ENCODE measurements around the gene ZBTB48.
A peak's percentile ranks its signal among the peaks of the same experiment; 100 is the strongest.
"Not testable (repeated sequence)": the region's sequence is repeated elsewhere in the genome, so short reads cannot be mapped to it uniquely, and the experiment has no call there.

ZBTB48 gene

DNA sequence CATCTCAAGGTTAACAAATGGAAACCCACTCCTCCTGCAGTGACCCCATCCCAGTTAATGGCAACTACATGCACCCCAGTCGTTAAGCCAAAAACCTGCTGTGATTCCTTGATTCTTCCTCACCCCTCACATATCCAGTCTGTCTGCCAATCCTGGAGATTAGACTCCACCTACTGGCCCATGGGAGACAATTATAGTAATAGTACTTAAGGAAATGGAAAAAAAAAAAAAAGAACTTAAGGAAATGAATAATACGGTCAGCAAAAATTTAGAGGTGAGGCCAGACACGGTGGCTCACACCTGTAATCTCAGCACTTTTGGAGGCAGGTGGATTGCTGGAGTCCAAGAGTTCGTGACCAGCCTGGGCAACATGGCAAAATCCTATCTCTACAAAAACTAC lies 32.5 kb upstream of the ZBTB48 start:
- WGBS, 2 experiments (ENCODE audit: insufficient coverage in 2 of 2), result 92 to 98% methylated on average over 2 to 4 of the region's 4 CpGs
- H3K4me3 ChIP-seq (ENCODE audit: extremely low read depth, insufficient read depth, low read length, poor library complexity, severe bottlenecking), result no peak overlapping the region
- peaks cover 65% of the 10 kb centered on the region for H3K36me3 ChIP-seq (ENCODE audit: control insufficient read depth, insufficient read depth, low read length)
- peaks cover 15% of the 10 kb centered on the region for H3K4me1 ChIP-seq (ENCODE audit: control insufficient read depth, insufficient read depth, low read length, poor library complexity, severe bottlenecking)
- H3K9me3 ChIP-seq (ENCODE audit: control insufficient read depth, low read length), result no peaks in the 10 kb centered on the region
- no peak overlapping the region for H3K27ac ChIP-seq (ENCODE audit: low read depth, low read length, severe bottlenecking)

- peak within 1 kb of the TSS; percentile 100 for H3K4me3 ChIP-seq (ENCODE audit: extremely low read depth, insufficient read depth, low read length, poor library complexity, severe bottlenecking)
- H3K27ac ChIP-seq (ENCODE audit: low read depth, low read length, severe bottlenecking), result peak within 1 kb of the TSS; percentile 29
- no peaks in the 10 kb centered on the region for H3K9me3 ChIP-seq (ENCODE audit: control insufficient read depth, low read length)
- H3K36me3 ChIP-seq (ENCODE audit: control insufficient read depth, insufficient read depth, low read length), result peaks cover 18% of the 10 kb centered on the region
- peaks cover 7% of the 10 kb centered on the region for H3K4me1 ChIP-seq (ENCODE audit: control insufficient read depth, insufficient read depth, low read length, poor library complexity, severe bottlenecking)
- 4% methylated on average over 75 to 76 of the region's 87 CpGs for WGBS, 2 experiments (ENCODE audit: insufficient coverage in 2 of 2)
These were observed 25.5 kb upstream of the ZBTB48 start, which contains the start of gene NOL9 for GRCh38 chr1:6554031-6554906. NOL9 (minus strand) TSS chr1:6554513; CDS start chr1:6554502, 11 bp downstream.

GRCh38 chr1:6554907-6555778 lies 24.7 kb upstream of the ZBTB48 start, which contains the start of gene TAS1R1:
TAS1R1 (plus strand) TSS chr1:6555307; CDS start chr1:6555374, 67 bp downstream.
- Histone ChIP-seq H3K4me3 (ENCODE audit: extremely low read depth, insufficient read depth, low read length, poor library complexity, severe bottlenecking) (peak within 1 kb of the TSS; percentile 100), H3K36me3 (ENCODE audit: control insufficient read depth, insufficient read depth, low read length) (peaks cover 10% of the 10 kb centered on the region), H3K4me1 (ENCODE audit: control insufficient read depth, insufficient read depth, low read length, poor library complexity, severe bottlenecking) (peaks cover 7% of the 10 kb centered on the region), H3K9me3 (ENCODE audit: control insufficient read depth, low read length) (no peaks in the 10 kb centered on the region), H3K27ac (ENCODE audit: low read depth, low read length, severe bottlenecking) (peak within 1 kb of the TSS; percentile 29)
- whole genome bisulfite sequencing, 2 experiments (ENCODE audit: insufficient coverage in 2 of 2), result 92% methylated on average over 14 to 18 of the region's 19 CpGs

DNA sequence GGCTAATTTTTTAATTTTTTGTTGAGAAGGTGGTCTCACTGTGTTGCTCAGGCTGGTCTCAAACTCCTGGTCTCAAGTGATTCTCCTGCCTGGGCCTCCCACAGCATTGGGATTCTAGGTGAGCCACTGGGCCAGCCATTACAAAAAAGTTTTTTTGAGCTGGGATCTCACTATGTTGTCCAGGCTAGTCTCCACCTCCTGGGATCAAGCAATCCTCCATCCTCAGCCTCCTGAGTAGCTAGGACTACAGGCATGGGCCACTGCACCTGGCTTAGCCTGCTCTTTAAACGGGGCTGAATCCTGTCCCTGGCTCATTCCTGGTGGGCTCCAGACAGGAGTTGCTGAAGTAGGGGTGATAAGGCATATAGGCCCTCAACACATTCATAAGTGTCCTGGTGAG lies 22.2 kb upstream of the ZBTB48 start:
- 100% methylated on average over 1 of the region's 1 CpG; no CpG with 5 or more reads in 1 of the 2 experiments for whole genome bisulfite sequencing, 2 experiments (ENCODE audit: insufficient coverage in 2 of 2)
- H3K36me3 ChIP-seq (ENCODE audit: control insufficient read depth, insufficient read depth, low read length), result no peaks in the 10 kb centered on the region
- H3K27ac ChIP-seq (ENCODE audit: low read depth, low read length, severe bottlenecking), result no peak overlapping the region
- H3K4me1 ChIP-seq (ENCODE audit: control insufficient read depth, insufficient read depth, low read length, poor library complexity, severe bottlenecking), result peaks cover 7% of the 10 kb centered on the region
- no peaks in the 10 kb centered on the region for H3K9me3 ChIP-seq (ENCODE audit: control insufficient read depth, low read length)
- no peak overlapping the region for H3K4me3 ChIP-seq (ENCODE audit: extremely low read depth, insufficient read depth, low read length, poor library complexity, severe bottlenecking)

DNA sequence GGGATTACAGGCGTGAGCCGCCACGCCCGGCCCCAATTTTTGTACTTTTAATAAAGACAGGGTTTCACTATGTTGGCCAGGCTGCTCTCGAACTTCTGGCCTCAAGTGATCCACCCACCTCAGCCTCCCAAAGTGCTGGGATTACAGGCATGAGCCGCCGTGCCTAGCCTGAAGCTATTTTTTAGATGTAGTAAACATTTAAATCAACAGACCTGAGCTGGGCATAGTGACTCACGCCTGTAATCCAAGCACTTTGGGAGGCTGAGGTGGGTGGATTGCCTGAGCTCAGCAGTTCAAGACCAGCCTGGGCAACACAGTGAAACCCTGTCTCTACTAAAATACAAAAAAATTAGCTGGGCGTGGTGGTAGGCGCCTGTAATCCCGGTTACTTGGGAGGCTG lies 20.6 kb upstream of the ZBTB48 start:
- WGBS, 2 experiments (ENCODE audit: insufficient coverage in 2 of 2), result 91 to 92% methylated on average over 7 to 8 of the region's 11 CpGs
- H3K9me3 ChIP-seq (ENCODE audit: control insufficient read depth, low read length); H3K36me3 ChIP-seq (ENCODE audit: control insufficient read depth, insufficient read depth, low read length); H3K4me1 ChIP-seq (ENCODE audit: control insufficient read depth, insufficient read depth, low read length, poor library complexity, severe bottlenecking); H3K27ac ChIP-seq (ENCODE audit: low read depth, low read length, severe bottlenecking); H3K4me3 ChIP-seq (ENCODE audit: extremely low read depth, insufficient read depth, low read length, poor library complexity, severe bottlenecking): not testable (repeated sequence)

DNA sequence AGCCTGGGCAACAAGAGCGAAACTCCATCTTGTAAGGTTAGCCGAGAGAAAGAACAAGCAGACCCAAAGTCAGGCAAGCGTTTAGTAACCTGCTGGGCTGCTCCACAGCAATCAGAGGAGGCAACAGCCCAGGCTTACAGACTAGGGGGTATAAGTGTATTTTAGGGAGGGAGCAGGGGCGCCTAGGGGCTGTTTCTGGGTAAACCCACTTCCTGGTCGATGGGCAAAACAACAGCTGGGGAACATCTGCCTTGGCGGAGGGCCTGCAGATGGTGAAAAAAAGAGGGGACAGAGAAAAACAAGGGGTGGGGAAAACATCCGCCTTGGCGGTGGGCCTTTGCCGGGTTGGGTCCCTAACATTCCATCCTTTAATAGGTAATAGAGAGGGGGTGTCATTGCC lies 19.5 kb upstream of the ZBTB48 start:
- no peaks in the 10 kb centered on the region for H3K9me3 ChIP-seq (ENCODE audit: control insufficient read depth, low read length)
- no peaks in the 10 kb centered on the region for H3K36me3 ChIP-seq (ENCODE audit: control insufficient read depth, insufficient read depth, low read length)
- H3K27ac ChIP-seq (ENCODE audit: low read depth, low read length, severe bottlenecking), result no peak overlapping the region
- H3K4me1 ChIP-seq (ENCODE audit: control insufficient read depth, insufficient read depth, low read length, poor library complexity, severe bottlenecking), result no peaks in the 10 kb centered on the region
- no peak overlapping the region for H3K4me3 ChIP-seq (ENCODE audit: extremely low read depth, insufficient read depth, low read length, poor library complexity, severe bottlenecking)
- WGBS, 2 experiments (ENCODE audit: insufficient coverage in 2 of 2), result 81 to 83% methylated on average over 7 to 9 of the region's 9 CpGs

DNA sequence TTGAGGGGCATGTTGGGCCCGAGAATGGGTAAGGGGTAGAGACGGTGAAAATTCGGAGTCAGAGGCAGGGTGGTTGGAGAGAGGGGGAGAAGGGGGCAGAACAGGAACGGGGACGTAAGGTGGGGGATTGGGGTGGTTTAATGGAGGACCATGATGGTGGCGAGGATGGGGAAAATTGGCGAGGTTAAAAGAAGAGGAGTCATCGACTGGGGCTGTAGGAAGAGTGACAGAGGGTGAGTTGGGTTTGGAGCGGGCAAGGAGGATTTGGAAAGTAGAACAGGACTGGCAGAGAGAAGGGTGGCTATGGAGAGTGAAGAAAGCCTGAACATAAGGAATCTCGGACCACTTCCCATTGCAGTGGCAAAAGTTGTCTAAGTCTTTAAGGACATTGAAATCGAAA lies 10.8 kb upstream of the ZBTB48 start:
- no peak overlapping the region for H3K4me3 ChIP-seq (ENCODE audit: extremely low read depth, insufficient read depth, low read length, poor library complexity, severe bottlenecking)
- H3K36me3 ChIP-seq (ENCODE audit: control insufficient read depth, insufficient read depth, low read length), result no peaks in the 10 kb centered on the region
- H3K9me3 ChIP-seq (ENCODE audit: control insufficient read depth, low read length), result no peaks in the 10 kb centered on the region
- no peak overlapping the region for H3K27ac ChIP-seq (ENCODE audit: low read depth, low read length, severe bottlenecking)
- WGBS, 2 experiments (ENCODE audit: insufficient coverage in 2 of 2), result 93% methylated on average over 11 of the region's 11 CpGs
- H3K4me1 ChIP-seq (ENCODE audit: control insufficient read depth, insufficient read depth, low read length, poor library complexity, severe bottlenecking), result no peaks in the 10 kb centered on the region

DNA sequence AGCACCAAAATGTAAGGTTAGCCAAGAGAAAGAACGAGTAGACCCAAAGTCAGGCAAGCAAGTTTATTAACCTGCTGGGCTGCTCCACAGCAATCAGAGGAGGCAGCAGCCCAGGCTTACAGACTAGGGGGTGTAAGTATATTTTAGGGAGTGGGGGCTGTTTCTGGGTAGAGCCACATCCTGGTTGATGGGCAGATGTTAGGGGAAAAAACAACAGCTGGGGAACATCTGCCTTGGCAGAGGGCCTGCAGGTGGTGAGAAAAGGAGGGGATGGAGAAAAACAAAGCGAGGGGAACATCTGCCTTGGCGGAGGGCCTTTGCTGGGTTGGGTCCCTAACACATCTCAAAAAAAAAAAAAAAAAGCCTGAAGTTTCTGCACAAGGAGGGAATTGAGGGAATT lies 9.7 kb upstream of the ZBTB48 start:
- Histone ChIP-seq H3K9me3 (ENCODE audit: control insufficient read depth, low read length) (no peaks in the 10 kb centered on the region), H3K27ac (ENCODE audit: low read depth, low read length, severe bottlenecking) (no peak overlapping the region), H3K4me3 (ENCODE audit: extremely low read depth, insufficient read depth, low read length, poor library complexity, severe bottlenecking) (no peak overlapping the region), H3K4me1 (ENCODE audit: control insufficient read depth, insufficient read depth, low read length, poor library complexity, severe bottlenecking) (no peaks in the 10 kb centered on the region), H3K36me3 (ENCODE audit: control insufficient read depth, insufficient read depth, low read length) (no peaks in the 10 kb centered on the region)
- WGBS, 2 experiments (ENCODE audit: insufficient coverage in 2 of 2), result 73 to 78% methylated on average over 1 to 2 of the region's 3 CpGs

- H3K4me3 ChIP-seq (ENCODE audit: extremely low read depth, insufficient read depth, low read length, poor library complexity, severe bottlenecking), result no peak overlapping the region
- no peaks in the 10 kb centered on the region for H3K4me1 ChIP-seq (ENCODE audit: control insufficient read depth, insufficient read depth, low read length, poor library complexity, severe bottlenecking)
- no peaks in the 10 kb centered on the region for H3K9me3 ChIP-seq (ENCODE audit: control insufficient read depth, low read length)
- 62 to 68% methylated on average over 5 of the region's 5 CpGs for WGBS, 2 experiments (ENCODE audit: insufficient coverage in 2 of 2)
- no peaks in the 10 kb centered on the region for H3K36me3 ChIP-seq (ENCODE audit: control insufficient read depth, insufficient read depth, low read length)
- H3K27ac ChIP-seq (ENCODE audit: low read depth, low read length, severe bottlenecking), result no peak overlapping the region
These were observed 8.8 kb upstream of the ZBTB48 start for GRCh38 chr1:6570987-6571386.

DNA sequence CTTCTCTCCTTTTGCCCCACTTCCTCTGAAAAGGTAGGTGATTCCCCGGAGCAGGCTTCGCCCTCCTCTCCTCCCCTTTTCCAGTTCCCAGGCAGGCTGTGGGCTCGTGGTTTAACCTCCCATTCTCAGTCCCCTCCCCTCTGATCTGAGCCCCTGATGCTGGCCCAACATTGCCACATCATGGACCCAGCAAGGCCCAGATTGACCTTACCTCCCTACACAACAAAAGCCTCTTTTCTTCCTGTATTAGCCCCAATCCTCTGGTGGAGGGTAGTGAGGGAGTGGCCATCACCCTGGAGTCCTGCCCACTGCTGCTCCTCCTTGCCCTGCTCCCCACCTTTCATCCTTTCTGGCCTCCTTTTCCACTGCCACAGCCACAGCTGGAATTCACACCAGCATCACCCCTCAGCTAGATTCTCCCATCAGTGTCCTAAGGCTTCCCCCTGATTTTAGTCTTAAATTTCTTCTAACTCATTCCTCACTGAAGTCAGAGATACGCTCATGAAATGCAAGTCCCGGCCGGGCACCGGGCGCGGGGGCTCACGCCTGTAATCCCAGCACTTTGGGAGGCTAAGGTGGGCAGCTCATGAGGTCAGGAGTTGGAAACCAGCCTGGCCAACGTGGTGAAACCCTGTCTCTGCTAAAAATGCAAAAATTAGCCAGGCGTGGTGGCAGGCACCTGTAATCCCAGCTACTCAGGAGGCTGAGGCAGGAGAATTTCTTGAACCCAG lies 7.0 kb upstream of the ZBTB48 start:
- 82 to 86% methylated on average over 11 to 12 of the region's 12 CpGs for WGBS, 2 experiments (ENCODE audit: insufficient coverage in 2 of 2)
- H3K27ac ChIP-seq (ENCODE audit: low read depth, low read length, severe bottlenecking), result no peak overlapping the region

More for the DNA sequence above, 7.0 kb upstream of the ZBTB48 start:
- Histone ChIP-seq H3K36me3 (ENCODE audit: control insufficient read depth, insufficient read depth, low read length) (no peaks in the 10 kb centered on the region), H3K4me1 (ENCODE audit: control insufficient read depth, insufficient read depth, low read length, poor library complexity, severe bottlenecking) (no peaks in the 10 kb centered on the region), H3K9me3 (ENCODE audit: control insufficient read depth, low read length) (no peaks in the 10 kb centered on the region), H3K4me3 (ENCODE audit: extremely low read depth, insufficient read depth, low read length, poor library complexity, severe bottlenecking) (no peak overlapping the region)
